H1 (cell line): ENCODE results near the gene DPM2. TPM values are rescaled to one million over a fixed set of nuclear protein-coding genes. Genes with fewer than 3 reads are reported as not detected.

Source experiments
- polyA plus RNA-seq, 7 experiments: library from polyadenylated mRNA; depleted of rRNA in 3 of 7; stranded (reverse) in 5 of 7; unstranded in 2 of 7; fragments of >200 nt in 5 of 7; fragments of 200-250 nt in 2 of 7; gene quantifications; 1 replicate in 5 of 7; 2 replicates in 1 of 7; 4 replicates in 1 of 7; pipeline versions ENCODE4 v1.2.1 to v1.2.3, GENCODE V29; 2011 to 2013; ENCODE audit warnings: missing spikeins in 2 of 7, mixed read lengths in 2 of 7
- total RNA-seq: library from RNA; stranded (reverse); fragmentation: NEBNext Ultra II Directional; extraction: Animal tissue kit (Norgen Biotek cat#: 25700); gene quantifications from 2 replicates; pipeline ENCODE4 v1.2.1, GENCODE V29; 2021

Gene DPM2
- total and polyA plus RNA-seq, 2 of the 8 experiments (the other 6 are each of a cell fraction or from before 2014, with no cell fraction given) = 45.4 to 95.4 TPM

Other genes starting within 250 kb of the DPM2 start
- gene CFAP157, start 230.9 kb downstream of the DPM2 start, total RNA-seq = not detected in 2 replicates
- gene CFAP157, start 230.9 kb downstream of the DPM2 start, polyA plus RNA-seq (2011; rRNA removed) = 0.05 TPM in 1 of 2 replicates, not detected in the other
- 11.1 and 11.2 TPM in 2 replicates for gene PTRH1, start 222.2 kb downstream of the DPM2 start, total RNA-seq
- 19.8 and 26.4 TPM in 2 replicates for gene PTRH1, start 222.2 kb downstream of the DPM2 start, polyA plus RNA-seq (2011; rRNA removed)
- not detected in 2 replicates for gene TTC16, start 221.8 kb downstream of the DPM2 start, total RNA-seq
- gene TTC16, start 221.8 kb downstream of the DPM2 start, polyA plus RNA-seq (2011; rRNA removed) = 0.03 TPM in 2 replicates
- gene TOR2A, start 202.6 kb downstream of the DPM2 start, total RNA-seq = 18.4 and 18.7 TPM in 2 replicates
- gene TOR2A, start 202.6 kb downstream of the DPM2 start, polyA plus RNA-seq (2011; rRNA removed) = 24.9 and 34.2 TPM in 2 replicates
- 6.4 and 7.3 TPM in 2 replicates for gene SH2D3C, start 159.2 kb downstream of the DPM2 start, total RNA-seq
- 8.1 and 12.3 TPM in 2 replicates for gene SH2D3C, start 159.2 kb downstream of the DPM2 start, polyA plus RNA-seq (2011; rRNA removed)
- gene CDK9, start 151.8 kb downstream of the DPM2 start, total RNA-seq = 86.3 and 87.5 TPM in 2 replicates
- gene CDK9, start 151.8 kb downstream of the DPM2 start, polyA plus RNA-seq (2011; rRNA removed) = 69.1 and 94.0 TPM in 2 replicates
- 62.4 and 63.7 TPM in 2 replicates for gene FPGS, start 135.0 kb downstream of the DPM2 start, total RNA-seq
- 83.0 and 125 TPM in 2 replicates for gene FPGS, start 135.0 kb downstream of the DPM2 start, polyA plus RNA-seq (2011; rRNA removed)
- 4.2 and 4.4 TPM in 2 replicates for gene ENG, start 83.2 kb downstream of the DPM2 start, total RNA-seq
- gene ENG, start 83.2 kb downstream of the DPM2 start, polyA plus RNA-seq (2011; rRNA removed) = 1.8 and 3.2 TPM in 2 replicates
- gene AK1, start 60.2 kb downstream of the DPM2 start, total RNA-seq = 35.9 and 37.9 TPM in 2 replicates
- 39.2 and 44.1 TPM in 2 replicates for gene AK1, start 60.2 kb downstream of the DPM2 start, polyA plus RNA-seq (2011; rRNA removed)
- 37.7 and 43.7 TPM in 2 replicates for gene ST6GALNAC6, start 38.3 kb downstream of the DPM2 start, total RNA-seq
- 64.4 and 72.9 TPM in 2 replicates for gene ST6GALNAC6, start 38.3 kb downstream of the DPM2 start, polyA plus RNA-seq (2011; rRNA removed)
- gene ST6GALNAC4, start 20.8 kb downstream of the DPM2 start, total RNA-seq = 21.8 and 27.0 TPM in 2 replicates
- gene ST6GALNAC4, start 20.8 kb downstream of the DPM2 start, polyA plus RNA-seq (2011; rRNA removed) = 34.1 and 49.5 TPM in 2 replicates
- 12.2 and 13.4 TPM in 2 replicates for gene PIP5KL1, start 7.1 kb downstream of the DPM2 start, total RNA-seq
- 15.4 and 27.4 TPM in 2 replicates for gene PIP5KL1, start 7.1 kb downstream of the DPM2 start, polyA plus RNA-seq (2011; rRNA removed)
- 50.8 and 51.3 TPM in 2 replicates for gene EEIG1, start 43.1 kb upstream of the DPM2 start, total RNA-seq
- 29.8 and 61.0 TPM in 2 replicates for gene EEIG1, start 43.1 kb upstream of the DPM2 start, polyA plus RNA-seq (2011; rRNA removed)
- gene NAIF1, start 129.5 kb upstream of the DPM2 start, total RNA-seq = 8.7 and 11.6 TPM in 2 replicates
- gene NAIF1, start 129.5 kb upstream of the DPM2 start, polyA plus RNA-seq (2011; rRNA removed) = 9.0 and 11.2 TPM in 2 replicates
- 16.8 and 18.5 TPM in 2 replicates for gene SLC25A25, start 130.4 kb upstream of the DPM2 start, total RNA-seq
- gene SLC25A25, start 130.4 kb upstream of the DPM2 start, polyA plus RNA-seq (2011; rRNA removed) = 6.5 and 10.0 TPM in 2 replicates
- 76.9 and 81.2 TPM in 2 replicates for gene PTGES2, start 189.9 kb upstream of the DPM2 start, total RNA-seq
- 80.7 and 119 TPM in 2 replicates for gene PTGES2, start 189.9 kb upstream of the DPM2 start, polyA plus RNA-seq (2011; rRNA removed)
- gene LCN2, start 211.6 kb upstream of the DPM2 start, total RNA-seq = 1.1 and 1.4 TPM in 2 replicates
- gene LCN2, start 211.6 kb upstream of the DPM2 start, polyA plus RNA-seq (2011; rRNA removed) = 1.6 TPM in 2 replicates
- gene BBLN, start 222.4 kb upstream of the DPM2 start, total RNA-seq = 63.1 and 66.4 TPM in 2 replicates
- 164 and 264 TPM in 2 replicates for gene BBLN, start 222.4 kb upstream of the DPM2 start, polyA plus RNA-seq (2011; rRNA removed)